HFF-Myc (cell line): ENCODE data around the gene CCL21.

Source experiments
- DNase-seq: peaks from one replicate; pipeline ENCODE4 v3.0.0-alpha.2; 2011; ENCODE audit warnings: low read depth; ENCODE audit errors: extremely low read depth
- H3K4me3 ChIP-seq: replicated peaks from 2 replicates; pipeline ENCODE4 v1.5.1; 2011; ENCODE audit warnings: low read depth, mild to moderate bottlenecking, control low read depth, low read length
- TF ChIP-seq, protein P1 (sequence below): IDR thresholded peaks from 2 replicates; pipeline ENCODE4 v1.5.1; 2012; ENCODE audit warnings: mild to moderate bottlenecking, low read depth, low read length, control low read depth; ENCODE audit errors: missing control alignments

Gene CCL21

DNA sequence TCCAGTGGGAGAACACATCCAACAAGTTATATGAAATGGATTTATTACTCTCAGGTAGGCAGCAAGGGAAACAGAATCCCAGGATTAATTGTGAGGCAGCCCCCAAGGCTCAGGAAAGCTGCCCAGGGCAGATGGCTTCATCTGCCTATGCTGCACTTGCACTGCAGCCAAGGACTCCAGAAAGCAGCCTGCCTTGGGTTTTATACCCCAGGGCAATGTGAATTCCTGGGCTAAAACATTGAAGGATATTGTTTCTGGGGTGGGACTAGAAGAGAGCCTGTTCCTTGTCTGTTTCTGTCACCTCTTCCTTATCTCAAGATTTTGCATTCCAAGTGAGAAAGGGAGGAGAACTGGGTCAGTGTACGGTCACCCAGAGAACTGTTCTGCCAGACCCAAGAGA lies 38.6 kb downstream of the CCL21 start:
- H3K4me3 ChIP-seq = no peak overlapping the region
- TF ChIP-seq, protein P1, sequence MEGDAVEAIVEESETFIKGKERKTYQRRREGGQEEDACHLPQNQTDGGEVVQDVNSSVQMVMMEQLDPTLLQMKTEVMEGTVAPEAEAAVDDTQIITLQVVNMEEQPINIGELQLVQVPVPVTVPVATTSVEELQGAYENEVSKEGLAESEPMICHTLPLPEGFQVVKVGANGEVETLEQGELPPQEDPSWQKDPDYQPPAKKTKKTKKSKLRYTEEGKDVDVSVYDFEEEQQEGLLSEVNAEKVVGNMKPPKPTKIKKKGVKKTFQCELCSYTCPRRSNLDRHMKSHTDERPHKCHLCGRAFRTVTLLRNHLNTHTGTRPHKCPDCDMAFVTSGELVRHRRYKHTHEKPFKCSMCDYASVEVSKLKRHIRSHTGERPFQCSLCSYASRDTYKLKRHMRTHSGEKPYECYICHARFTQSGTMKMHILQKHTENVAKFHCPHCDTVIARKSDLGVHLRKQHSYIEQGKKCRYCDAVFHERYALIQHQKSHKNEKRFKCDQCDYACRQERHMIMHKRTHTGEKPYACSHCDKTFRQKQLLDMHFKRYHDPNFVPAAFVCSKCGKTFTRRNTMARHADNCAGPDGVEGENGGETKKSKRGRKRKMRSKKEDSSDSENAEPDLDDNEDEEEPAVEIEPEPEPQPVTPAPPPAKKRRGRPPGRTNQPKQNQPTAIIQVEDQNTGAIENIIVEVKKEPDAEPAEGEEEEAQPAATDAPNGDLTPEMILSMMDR = no peak
- no peak for DNase-seq

DNA sequence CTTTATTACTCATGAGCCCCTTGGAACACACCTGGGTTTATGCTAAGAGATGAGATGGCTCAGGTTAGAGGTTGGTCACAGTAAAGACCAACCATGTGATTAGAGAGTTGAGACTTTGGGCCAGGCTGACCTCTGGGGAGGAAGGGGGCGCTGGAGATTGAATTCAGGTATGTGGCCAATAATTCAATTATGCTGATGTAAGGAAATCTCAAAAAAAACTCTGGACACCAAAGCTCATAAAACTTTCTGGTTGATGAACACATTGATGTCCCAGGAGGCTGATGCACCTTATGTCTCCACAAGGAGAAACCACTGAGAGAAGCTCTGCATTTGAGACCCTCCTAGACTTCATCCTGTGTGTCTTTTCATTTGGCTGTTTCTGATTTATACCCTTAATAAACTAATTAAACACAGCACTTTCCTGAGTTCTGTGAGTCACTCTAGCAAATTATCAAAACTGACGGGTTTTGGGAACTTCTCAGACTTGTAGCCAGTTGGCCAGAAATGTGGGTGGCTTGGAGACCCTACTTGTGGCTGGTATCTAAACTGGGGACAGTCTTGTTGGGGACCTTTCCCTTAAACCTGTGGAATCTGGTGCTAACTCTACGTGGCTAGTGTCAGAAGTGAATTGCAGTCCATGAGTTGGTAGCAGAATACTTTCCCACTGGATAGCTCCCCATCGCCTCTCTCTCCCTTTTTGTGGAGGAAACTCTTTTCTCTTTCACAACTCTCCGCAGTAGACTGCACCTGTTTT lies 40.0 kb downstream of the CCL21 start:
- no peak overlapping the region for H3K4me3 ChIP-seq
- TF ChIP-seq, protein P1 = no peak
- no peak for DNase-seq

DNA sequence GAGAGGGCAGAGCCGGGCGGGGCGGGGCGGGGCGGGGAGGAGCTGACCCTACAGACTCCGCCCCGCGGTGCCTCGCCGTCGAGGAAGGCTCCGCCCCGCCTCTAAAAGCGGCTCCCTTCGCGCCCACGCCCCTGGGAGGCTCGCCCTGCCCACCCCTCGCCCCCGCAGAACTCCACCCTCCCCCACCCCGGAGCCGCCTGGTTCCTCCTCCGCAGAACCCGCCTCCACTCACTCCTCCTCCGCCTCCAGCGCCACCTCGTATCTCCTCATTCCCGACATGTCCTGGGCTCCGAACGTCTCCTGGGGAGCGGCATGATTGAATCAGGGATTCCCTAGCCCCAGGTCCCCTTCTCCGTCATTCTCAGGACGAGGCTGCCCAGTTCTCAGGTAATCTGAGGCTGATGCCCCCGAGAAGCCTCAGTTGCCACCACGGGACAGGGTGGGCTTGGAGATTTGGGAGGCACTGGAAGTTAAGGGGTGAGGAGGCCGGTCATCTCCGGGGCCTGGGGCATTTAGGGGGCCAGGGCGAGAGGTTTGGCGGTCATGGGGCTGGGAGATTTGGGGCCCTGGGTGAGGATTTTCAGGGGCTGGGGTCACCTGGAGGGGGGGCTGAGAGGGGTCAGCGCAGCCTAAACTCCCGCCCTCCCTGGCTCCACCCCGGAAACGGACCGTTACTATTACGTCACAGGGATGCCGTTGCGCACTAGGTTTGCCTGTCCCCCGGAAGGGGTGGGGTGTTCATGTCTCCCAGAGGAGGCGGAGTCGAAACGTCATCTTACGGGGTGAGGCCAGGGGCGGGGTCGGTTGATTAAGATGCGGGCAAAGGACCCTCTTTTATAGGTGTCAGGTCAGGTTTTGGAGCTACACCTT lies 44.3 kb downstream of the CCL21 start:
- TF ChIP-seq, protein P1 = no peak
- peak overlapping the region; percentile 78 for H3K4me3 ChIP-seq
- peak; percentile 73 for DNase-seq

DNA sequence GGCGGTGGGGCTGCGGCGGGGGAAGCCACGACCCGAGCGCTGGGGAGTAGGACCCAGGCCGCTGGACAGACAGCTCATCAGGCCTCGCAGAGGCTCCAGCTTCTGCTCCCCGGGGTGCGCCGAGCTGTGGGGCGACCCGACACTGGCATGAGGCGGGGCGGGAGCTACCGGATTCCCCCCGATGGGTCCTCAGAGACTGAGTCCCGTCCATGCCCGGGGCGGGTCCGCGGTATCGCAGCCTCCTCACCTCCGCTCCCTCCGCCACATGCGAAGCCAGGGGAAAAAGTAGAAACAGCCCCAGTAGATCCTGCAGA lies 44.9 kb downstream of the CCL21 start:
- peak overlapping the region; percentile 78 for H3K4me3 ChIP-seq
- TF ChIP-seq, protein P1 = no peak
- no peak for DNase-seq

DNA sequence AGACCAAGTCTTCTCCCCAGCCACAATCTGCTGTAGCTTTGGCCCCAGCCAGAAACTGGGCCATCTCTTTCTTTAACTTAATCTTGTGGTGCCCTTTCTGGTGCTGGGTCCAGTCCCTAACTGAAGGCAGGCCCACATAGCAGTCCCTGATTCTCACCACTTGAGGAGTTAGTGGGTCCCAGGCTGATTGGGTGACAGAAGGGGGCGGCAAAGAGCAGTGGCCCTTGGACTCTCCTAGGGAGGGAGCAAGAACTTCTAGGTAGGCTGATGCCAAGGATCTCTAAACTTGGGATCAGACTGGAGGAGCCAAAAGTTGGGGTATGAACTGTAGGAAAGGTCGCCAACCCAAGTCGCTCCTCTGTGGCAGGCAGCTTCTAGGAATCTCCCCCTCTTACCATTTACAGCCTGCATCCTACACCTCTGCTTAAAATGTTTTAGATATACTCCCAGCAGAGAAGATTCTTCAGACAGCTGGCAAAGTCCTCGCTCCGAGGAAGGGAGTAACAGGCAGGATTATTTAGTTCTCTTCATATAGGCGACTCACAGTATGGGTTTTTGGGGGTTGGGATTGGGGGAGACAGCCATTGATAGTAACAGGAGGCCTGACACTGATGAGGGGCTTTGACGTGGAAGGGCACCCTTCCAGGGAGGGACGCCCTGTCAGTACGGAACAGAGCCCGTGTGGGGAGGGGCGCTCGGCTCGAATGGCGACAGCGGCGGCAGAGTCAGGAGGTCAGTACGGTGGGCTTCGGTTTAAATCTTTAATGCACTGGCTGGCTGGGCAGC lies 45.5 kb downstream of the CCL21 start:
- H3K4me3 ChIP-seq = peak overlapping the region; percentile 78
- TF ChIP-seq, protein P1 = peak; percentile 98
- DNase-seq = peak; percentile 54

DNA sequence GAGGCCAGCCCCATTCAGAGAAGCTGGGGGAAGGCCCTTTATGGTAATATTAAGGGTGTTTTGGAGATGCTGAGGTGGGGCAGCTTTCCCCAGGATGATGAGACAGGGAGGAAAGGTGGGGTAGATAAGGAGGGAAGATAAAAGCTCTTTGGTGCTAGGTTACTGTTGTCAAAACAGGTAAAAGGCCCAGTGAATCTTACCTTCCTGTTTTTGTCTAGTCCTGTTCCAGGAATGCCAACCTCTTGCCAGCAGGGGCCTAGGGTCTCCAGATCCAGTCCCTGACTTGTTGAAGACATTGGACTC lies 46.7 kb downstream of the CCL21 start:
- no peak for DNase-seq
- no peak overlapping the region for H3K4me3 ChIP-seq
- TF ChIP-seq, protein P1 = no peak
